Measurements from ENCODE around the gene PITPNM1.
"Not testable (repeated sequence)": the region's sequence is repeated elsewhere in the genome, so short reads cannot be mapped to it uniquely, and the experiment has no call there.

The PITPNM1 gene

GRCh38 chr11:67491276-67492068 lies 13.7 kb downstream of the PITPNM1 start:
- peaks cover 39% of the 10 kb centered on the region for H3K4me1 Mint-ChIP-seq (ENCODE audit: low read depth)
- H3K4me3 Mint-ChIP-seq: no peak overlapping the region
- DNase-seq: no peak
- H3K36me3 Mint-ChIP-seq (ENCODE audit: low read depth): peaks cover 88% of the 10 kb centered on the region
- H3K9me3 Mint-ChIP-seq: peaks cover 2% of the 10 kb centered on the region
- peak overlapping the region; percentile 93 for H3K27ac Mint-ChIP-seq
- H3K27me3 Mint-ChIP-seq: no peaks in the 10 kb centered on the region

- H3K4me3 Mint-ChIP-seq: no peak overlapping the region
- H3K27ac Mint-ChIP-seq: peak overlapping the region; percentile 93
- H3K36me3 Mint-ChIP-seq (ENCODE audit: low read depth): peaks cover 88% of the 10 kb centered on the region
- peaks cover 46% of the 10 kb centered on the region for H3K4me1 Mint-ChIP-seq (ENCODE audit: low read depth)
- no peak for DNase-seq
- H3K9me3 Mint-ChIP-seq: peaks cover 2% of the 10 kb centered on the region
- no peaks in the 10 kb centered on the region for H3K27me3 Mint-ChIP-seq
Measured at GRCh38 chr11:67490727-67491065, 14.5 kb downstream of the PITPNM1 start.

DNA sequence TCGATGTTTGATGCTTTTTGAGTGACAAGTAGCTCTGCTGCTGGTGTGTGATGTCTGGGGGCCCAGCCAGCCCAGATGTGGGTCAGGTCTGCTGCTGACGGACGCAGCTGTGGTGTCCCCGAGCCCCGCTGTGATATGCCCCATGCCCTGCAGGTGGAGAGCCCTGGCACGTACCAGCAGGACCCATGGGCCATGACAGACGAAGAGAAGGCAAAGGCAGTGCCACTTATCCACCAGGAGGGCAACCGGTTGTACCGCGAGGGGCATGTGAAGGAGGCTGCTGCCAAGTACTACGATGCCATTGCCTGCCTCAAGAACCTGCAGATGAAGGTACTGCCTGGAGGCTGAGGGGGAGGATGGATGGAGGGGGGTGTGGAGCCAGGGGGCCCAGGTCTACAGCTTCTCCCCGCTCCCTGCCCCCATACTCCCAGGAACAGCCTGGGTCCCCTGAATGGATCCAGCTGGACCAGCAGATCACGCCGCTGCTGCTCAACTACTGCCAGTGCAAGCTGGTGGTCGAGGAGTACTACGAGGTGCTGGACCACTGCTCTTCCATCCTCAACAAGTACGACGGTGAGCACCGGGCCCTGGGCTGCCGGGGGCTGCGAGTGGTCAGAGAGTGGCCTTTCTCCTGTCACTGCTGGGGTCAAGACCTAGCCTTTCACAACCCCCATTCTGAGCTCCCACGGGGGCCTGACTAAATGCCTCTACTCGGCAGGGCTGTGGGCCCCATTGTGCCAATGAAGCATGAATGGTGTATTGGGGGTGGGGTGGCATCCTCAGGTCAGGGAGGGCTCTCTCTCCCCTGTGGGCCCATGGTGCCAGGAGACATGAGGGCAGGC lies 15.1 kb downstream of the PITPNM1 start:
- H3K4me3 Mint-ChIP-seq: peak overlapping the region; percentile 35
- DNase-seq: no peak
- peaks cover 84% of the 10 kb centered on the region for H3K36me3 Mint-ChIP-seq (ENCODE audit: low read depth)
- peaks cover 48% of the 10 kb centered on the region for H3K4me1 Mint-ChIP-seq (ENCODE audit: low read depth)
- peaks cover 2% of the 10 kb centered on the region for H3K9me3 Mint-ChIP-seq
- H3K27ac Mint-ChIP-seq: peak overlapping the region; percentile 93
- H3K27me3 Mint-ChIP-seq: no peaks in the 10 kb centered on the region

GRCh38 chr11:67489203-67489884 lies 15.8 kb downstream of the PITPNM1 start:
- Mint-ChIP-seq H3K36me3 (ENCODE audit: low read depth) (peaks cover 85% of the 10 kb centered on the region), H3K27ac (peak overlapping the region; percentile 99), H3K4me1 (ENCODE audit: low read depth) (peaks cover 56% of the 10 kb centered on the region), H3K9me3 (peaks cover 2% of the 10 kb centered on the region), H3K27me3 (no peaks in the 10 kb centered on the region), H3K4me3 (peak overlapping the region; percentile 85)
- DNase-seq: no peak

- H3K9me3 Mint-ChIP-seq: peaks cover 2% of the 10 kb centered on the region
- H3K27me3 Mint-ChIP-seq: no peaks in the 10 kb centered on the region
- H3K36me3 Mint-ChIP-seq (ENCODE audit: low read depth): peaks cover 81% of the 10 kb centered on the region
- H3K4me1 Mint-ChIP-seq (ENCODE audit: low read depth): peaks cover 76% of the 10 kb centered on the region
- DNase-seq: peak; percentile 69
- peak overlapping the region; percentile 85 for H3K4me3 Mint-ChIP-seq
- peak overlapping the region; percentile 99 for H3K27ac Mint-ChIP-seq
Measured at GRCh38 chr11:67486481-67487195, 18.5 kb downstream of the PITPNM1 start.

DNA sequence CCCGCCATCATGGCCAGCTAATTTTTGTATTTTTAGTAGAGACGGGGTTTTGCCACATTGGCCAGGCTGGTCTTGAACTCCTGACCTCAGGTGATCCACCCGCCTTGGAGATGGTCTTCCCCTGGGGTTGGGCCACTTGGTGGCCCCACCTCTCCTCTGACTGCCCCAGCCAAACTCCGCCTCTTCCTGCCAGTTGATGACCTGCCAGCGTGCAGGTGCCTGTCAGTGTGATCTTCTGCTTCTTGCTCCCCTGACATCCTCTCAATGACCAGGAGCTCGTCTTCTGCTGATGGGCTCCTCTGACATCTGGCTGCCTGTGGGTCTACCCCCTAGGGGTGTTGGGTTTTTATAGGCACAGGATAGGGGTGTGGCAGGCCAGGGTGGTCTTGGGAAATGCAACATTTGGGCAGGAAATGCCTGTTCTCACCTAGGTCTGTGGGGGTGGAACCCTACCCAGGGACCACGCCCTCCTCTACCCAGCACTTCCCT lies 19.2 kb downstream of the PITPNM1 start:
- H3K27me3 Mint-ChIP-seq, H3K9me3 Mint-ChIP-seq: not testable (repeated sequence)
- H3K4me3 Mint-ChIP-seq: peak overlapping the region; percentile 85
- peaks cover 74% of the 10 kb centered on the region for H3K4me1 Mint-ChIP-seq (ENCODE audit: low read depth)
- H3K27ac Mint-ChIP-seq: peak overlapping the region; percentile 99
- peak; percentile 62 for DNase-seq
- H3K36me3 Mint-ChIP-seq (ENCODE audit: low read depth): peaks cover 74% of the 10 kb centered on the region

DNA sequence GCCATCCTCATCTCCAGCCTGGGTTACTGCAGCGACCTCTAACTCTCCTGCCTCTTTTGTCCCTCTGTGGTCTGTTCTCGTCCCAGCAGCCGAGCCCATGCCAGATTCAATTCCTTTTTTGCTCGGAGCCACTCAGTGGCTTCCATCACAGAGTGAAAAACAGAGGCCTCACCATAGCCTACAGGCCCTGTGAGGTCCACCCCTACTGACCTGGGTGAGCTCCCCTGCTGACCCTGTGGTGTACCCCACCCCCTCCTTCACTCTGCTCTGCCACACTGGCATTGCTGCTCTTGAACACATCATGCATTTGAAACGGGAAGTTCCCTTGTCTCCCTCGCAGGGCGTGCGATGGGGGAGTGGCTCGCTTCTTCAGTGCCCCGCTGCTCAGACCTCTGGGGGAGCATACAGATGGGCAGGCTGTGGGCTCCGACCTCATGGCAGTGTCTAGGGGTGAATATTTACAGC lies 20.3 kb downstream of the PITPNM1 start:
- peaks cover 2% of the 10 kb centered on the region for H3K9me3 Mint-ChIP-seq

GRCh38 chr11:67483831-67484665 lies 21.1 kb downstream of the PITPNM1 start:
- Mint-ChIP-seq H3K4me3 (peak overlapping the region; percentile 85), H3K9me3 (peaks cover 2% of the 10 kb centered on the region), H3K4me1 (ENCODE audit: low read depth) (peaks cover 63% of the 10 kb centered on the region), H3K27ac (peak overlapping the region; percentile 99), H3K27me3 (no peaks in the 10 kb centered on the region), H3K36me3 (ENCODE audit: low read depth) (peaks cover 57% of the 10 kb centered on the region)
- peak; percentile 73 for DNase-seq

More for the DNA sequence above, 20.3 kb downstream of the PITPNM1 start:
- peak overlapping the region; percentile 85 for H3K4me3 Mint-ChIP-seq
- peak overlapping the region; percentile 99 for H3K27ac Mint-ChIP-seq
- no peaks in the 10 kb centered on the region for H3K27me3 Mint-ChIP-seq
- H3K4me1 Mint-ChIP-seq (ENCODE audit: low read depth): peaks cover 69% of the 10 kb centered on the region
- H3K36me3 Mint-ChIP-seq (ENCODE audit: low read depth): peaks cover 64% of the 10 kb centered on the region
- DNase-seq: peak; percentile 80

- peaks cover 53% of the 10 kb centered on the region for H3K4me1 Mint-ChIP-seq (ENCODE audit: low read depth)
Measured at GRCh38 chr11:67482827-67483798, 22.1 kb downstream of the PITPNM1 start, which contains the start of gene AIP. Gene AIP (plus strand): TSS chr11:67483026. CDS start chr11:67483159, 133 bp downstream.

DNA sequence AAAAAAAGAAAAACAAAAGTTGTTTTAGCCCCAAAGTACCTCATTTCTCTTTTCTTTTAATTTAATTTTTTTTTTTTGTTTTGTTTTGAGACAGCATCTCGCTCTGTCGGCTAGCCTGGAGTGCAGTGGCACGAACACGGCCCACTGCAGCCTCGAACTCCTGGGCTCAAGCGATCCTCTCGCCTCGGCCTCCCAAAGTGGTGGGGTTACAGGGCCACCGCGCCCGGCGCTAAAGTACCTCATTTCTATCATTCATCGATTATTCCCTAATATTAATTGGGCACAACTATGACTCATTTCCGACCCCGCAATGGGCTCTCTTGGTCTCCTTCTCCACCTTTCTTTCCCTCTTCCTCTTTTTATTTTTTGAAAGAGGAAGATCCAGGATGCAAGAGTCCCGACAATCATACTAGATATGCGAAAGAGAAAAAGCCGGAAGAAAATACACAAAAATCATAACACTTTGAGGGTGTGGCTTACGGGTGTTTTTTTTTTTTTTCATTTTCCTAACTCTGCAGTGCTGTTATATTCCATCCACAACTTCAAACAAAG lies 22.8 kb downstream of the PITPNM1 start:
- Mint-ChIP-seq H3K4me3 (peak overlapping the region; percentile 85), H3K9me3 (no peaks in the 10 kb centered on the region), H3K27me3 (no peaks in the 10 kb centered on the region), H3K27ac (peak overlapping the region; percentile 99), H3K4me1 (ENCODE audit: low read depth) (peaks cover 46% of the 10 kb centered on the region), H3K36me3 (ENCODE audit: low read depth) (peaks cover 40% of the 10 kb centered on the region)
- DNase-seq: no peak

More at GRCh38 chr11:67482827-67483798, 22.1 kb downstream of the PITPNM1 start, which contains the start of gene AIP:
- Mint-ChIP-seq H3K27ac (peak within 1 kb of the TSS; percentile 99), H3K27me3 (no peaks in the 10 kb centered on the region), H3K4me3 (peak within 1 kb of the TSS; percentile 85), H3K9me3 (peaks cover 2% of the 10 kb centered on the region), H3K36me3 (ENCODE audit: low read depth) (peaks cover 48% of the 10 kb centered on the region)
- DNase-seq: peak; percentile 97

- not testable (repeated sequence) for H3K36me3 Mint-ChIP-seq (ENCODE audit: low read depth); H3K4me1 Mint-ChIP-seq (ENCODE audit: low read depth); H3K27ac Mint-ChIP-seq; DNase-seq; H3K27me3 Mint-ChIP-seq; H3K9me3 Mint-ChIP-seq; H3K4me3 Mint-ChIP-seq
Measured at GRCh38 chr11:67477344-67478050, 27.7 kb downstream of the PITPNM1 start.
